Muscle of leg (tissue), 11 donors: ENCODE measurements around the gene SPATA16. TPM values are rescaled to one million over a fixed set of nuclear protein-coding genes. Genes with fewer than 3 reads are reported as not detected.
"Not testable (repeated sequence)": the region's sequence is repeated elsewhere in the genome, so short reads cannot be mapped to it uniquely, and the experiment has no call there.

Experiments used
- DNase-seq: peaks from one replicate; pipeline ENCODE4 v3.0.0; 2013
- H3K27ac ChIP-seq: one replicate; pipeline ENCODE4 v1.5.1; 2013; ENCODE audit warnings: mild to moderate bottlenecking, low read length, control low read depth
- H3K27me3 ChIP-seq: one replicate; pipeline ENCODE4 v1.6.1; 2013; ENCODE audit warnings: low read length; ENCODE audit not compliant: control insufficient read depth, insufficient read depth
- H3K36me3 ChIP-seq: one replicate; pipeline ENCODE4 v1.6.1; 2013; ENCODE audit warnings: low read length; ENCODE audit not compliant: control insufficient read depth, insufficient read depth
- H3K4me1 ChIP-seq: one replicate; pipeline ENCODE4 v1.6.1; 2013; ENCODE audit warnings: low read length; ENCODE audit not compliant: control insufficient read depth, insufficient read depth
- H3K4me3 ChIP-seq: one replicate; pipeline ENCODE4 v1.5.1; 2013; ENCODE audit warnings: low read length, control low read depth
- H3K9me3 ChIP-seq: replicated peaks from 2 replicates; pipeline ENCODE4 v1.6.1; 2013; ENCODE audit warnings: low read depth, low read length; ENCODE audit not compliant: control insufficient read depth
- WGBS: methylation state at CpG from one replicate; pipeline ENCODE4 v1.1.5; 2013; ENCODE audit warnings: missing lambda C conversion rate; ENCODE audit not compliant: insufficient coverage; 5-methylcytosine and 5-hydroxymethylcytosine counted together
- polyA plus RNA-seq, 8 donors: library from polyadenylated mRNA; unstranded; fragments of 120-200 nt; gene quantifications; one replicate each; pipeline versions ENCODE4 v1.2.1 to v1.2.3, GENCODE V29; 2013; ENCODE audit warnings: inconsistent platforms in 1 of 8, low replicate concordance in 1 of 8; ENCODE audit not compliant: insufficient read length in 8 of 8, insufficient read depth in 1 of 8
- total RNA-seq: library from RNA; stranded (reverse); fragments of 120-200 nt; gene quantifications from one replicate; pipeline ENCODE4 v1.2.4, GENCODE V29; 2013

SPATA16 gene
- total and polyA plus RNA-seq, 9 donors = not detected

GRCh38 chr3:172904711-172905373 lies 236.2 kb downstream of the SPATA16 start:
- 32% methylated on average over 5 of the region's 9 CpGs for WGBS
- no peaks in the 10 kb centered on the region for H3K36me3 ChIP-seq
- H3K4me3 ChIP-seq = no peak overlapping the region
- H3K9me3 ChIP-seq = no peaks in the 10 kb centered on the region
- H3K27ac ChIP-seq = no peak overlapping the region
- no peaks in the 10 kb centered on the region for H3K27me3 ChIP-seq
- peak; percentile 53 for DNase-seq
- H3K4me1 ChIP-seq = no peaks in the 10 kb centered on the region

- H3K27me3 ChIP-seq = no peaks in the 10 kb centered on the region
- H3K9me3 ChIP-seq = no peaks in the 10 kb centered on the region
- no peaks in the 10 kb centered on the region for H3K36me3 ChIP-seq
- DNase-seq = no peak
- H3K4me1 ChIP-seq = no peaks in the 10 kb centered on the region
- H3K27ac ChIP-seq = no peak overlapping the region
- no peak overlapping the region for H3K4me3 ChIP-seq
- WGBS = 60% methylated on average over 2 of the region's 3 CpGs
Measured at GRCh38 chr3:172903642-172904320, 237.3 kb downstream of the SPATA16 start.

GRCh38 chr3:172892158-172892557 lies 248.9 kb downstream of the SPATA16 start:
- Histone ChIP-seq H3K4me1 (no peaks in the 10 kb centered on the region), H3K27me3 (no peaks in the 10 kb centered on the region), H3K9me3 (no peaks in the 10 kb centered on the region), H3K4me3 (no peak overlapping the region), H3K36me3 (no peaks in the 10 kb centered on the region), H3K27ac (no peak overlapping the region)
- DNase-seq = peak; percentile 59
- no CpG with 5 or more reads among the region's 2 CpGs for WGBS

- H3K36me3 ChIP-seq = no peaks in the 10 kb centered on the region
- H3K27ac ChIP-seq = no peak overlapping the region
- no peaks in the 10 kb centered on the region for H3K9me3 ChIP-seq
- no peaks in the 10 kb centered on the region for H3K27me3 ChIP-seq
- H3K4me3 ChIP-seq = no peak overlapping the region
- no peaks in the 10 kb centered on the region for H3K4me1 ChIP-seq
- no peak for DNase-seq
- WGBS = no CpG with 5 or more reads among the region's 2 CpGs
Measured at GRCh38 chr3:172885704-172886103, 255.3 kb downstream of the SPATA16 start.

GRCh38 chr3:172882563-172882962 lies 258.5 kb downstream of the SPATA16 start:
- peaks cover 4% of the 10 kb centered on the region for H3K9me3 ChIP-seq
- H3K36me3 ChIP-seq = no peaks in the 10 kb centered on the region
- H3K27me3 ChIP-seq = no peaks in the 10 kb centered on the region
- no peaks in the 10 kb centered on the region for H3K4me1 ChIP-seq
- no peak overlapping the region for H3K27ac ChIP-seq
- no CpG with 5 or more reads among the region's 1 CpG for WGBS
- H3K4me3 ChIP-seq = no peak overlapping the region
- no peak for DNase-seq

- H3K4me1 ChIP-seq, H3K27ac ChIP-seq, H3K4me3 ChIP-seq, DNase-seq, H3K27me3 ChIP-seq, H3K36me3 ChIP-seq, H3K9me3 ChIP-seq: not testable (repeated sequence)
- WGBS = 100% methylated on average over 1 of the region's 2 CpGs
Measured at GRCh38 chr3:172879381-172879780, 261.7 kb downstream of the SPATA16 start.

- Histone ChIP-seq H3K36me3 (no peaks in the 10 kb centered on the region), H3K9me3 (peaks cover 4% of the 10 kb centered on the region), H3K27me3 (no peaks in the 10 kb centered on the region), H3K27ac (no peak overlapping the region), H3K4me1 (peaks cover 2% of the 10 kb centered on the region), H3K4me3 (no peak overlapping the region)
- WGBS = 52% methylated on average over 3 of the region's 4 CpGs
- peak; percentile 14 for DNase-seq
Measured at GRCh38 chr3:172877011-172877410, 264.0 kb downstream of the SPATA16 start.

- no CpG with 5 or more reads among the region's 3 CpGs for WGBS
- Histone ChIP-seq H3K36me3 (no peaks in the 10 kb centered on the region), H3K4me3 (no peak overlapping the region), H3K27me3 (no peaks in the 10 kb centered on the region), H3K9me3 (peaks cover 4% of the 10 kb centered on the region), H3K4me1 (peaks cover 2% of the 10 kb centered on the region), H3K27ac (no peak overlapping the region)
- peak; percentile 12 for DNase-seq
Measured at GRCh38 chr3:172876297-172876696, 264.7 kb downstream of the SPATA16 start.

GRCh38 chr3:172875039-172875438 lies 266.0 kb downstream of the SPATA16 start:
- Histone ChIP-seq H3K27ac (no peak overlapping the region), H3K27me3 (no peaks in the 10 kb centered on the region), H3K4me3 (no peak overlapping the region), H3K4me1 (peaks cover 2% of the 10 kb centered on the region), H3K36me3 (no peaks in the 10 kb centered on the region), H3K9me3 (peaks cover under 1% of the 10 kb centered on the region)
- no peak for DNase-seq
- no CpG with 5 or more reads among the region's 1 CpG for WGBS

- Histone ChIP-seq H3K9me3 (no peaks in the 10 kb centered on the region), H3K27me3 (no peaks in the 10 kb centered on the region), H3K36me3 (no peaks in the 10 kb centered on the region), H3K27ac (peak overlapping the region; percentile 13), H3K4me1 (peaks cover 6% of the 10 kb centered on the region), H3K4me3 (no peak overlapping the region)
- WGBS = 35% methylated on average over 2 of the region's 3 CpGs
- peak; percentile 67 for DNase-seq
Measured at GRCh38 chr3:172869784-172870518, 271.1 kb downstream of the SPATA16 start.
